Small intestine (tissue), 7 donors: Measurements from ENCODE around the gene KLC1. TPM values are rescaled to one million over a fixed set of nuclear protein-coding genes. Genes with fewer than 3 reads are reported as not detected.
"Not testable (repeated sequence)": the region's sequence is repeated elsewhere in the genome, so short reads cannot be mapped to it uniquely, and the experiment has no call there.

Experiments
- DNase-seq, 2 donors: peaks; one replicate each; pipeline versions ENCODE4 v3.0.0 to v3.0.0-alpha.2; 2013
- FAIRE-seq: peaks from 2 replicates; lab custom pipeline; 2012; peaks lifted over from hg19 to GRCh38; lab: Jason Lieb, UNC
- H3K27ac ChIP-seq, 3 donors: one replicate each; pipeline ENCODE4 v1.5.1; 2013; ENCODE audit warnings: low read length in 2 of 3, mild to moderate bottlenecking in 2 of 3, control low read depth in 1 of 3, inconsistent platforms in 1 of 3, low read depth in 1 of 3, moderate library complexity in 1 of 3
- H3K27me3 ChIP-seq, 3 donors: one replicate each; pipeline ENCODE4 v1.6.1; 2013; ENCODE audit warnings: low read length in 3 of 3, inconsistent platforms in 1 of 3; ENCODE audit not compliant: control insufficient read depth in 3 of 3, insufficient read depth in 3 of 3
- H3K36me3 ChIP-seq, 3 donors: one replicate each; pipeline ENCODE4 v1.6.1; 2013; ENCODE audit warnings: low read length in 3 of 3, inconsistent platforms in 1 of 3, low read depth in 1 of 3, mild to moderate bottlenecking in 1 of 3, moderate library complexity in 1 of 3; ENCODE audit not compliant: control insufficient read depth in 3 of 3, insufficient read depth in 2 of 3
- H3K4me1 ChIP-seq, 3 donors: one replicate each; pipeline ENCODE4 v1.6.1; 2013; ENCODE audit warnings: low read length in 2 of 3, inconsistent platforms in 1 of 3, low read depth in 1 of 3, mild to moderate bottlenecking in 1 of 3, moderate library complexity in 1 of 3; ENCODE audit not compliant: control insufficient read depth in 3 of 3, insufficient read depth in 2 of 3
- H3K4me3 ChIP-seq, 3 donors: one replicate each; pipeline ENCODE4 v1.5.1; 2013; ENCODE audit warnings: low read length in 3 of 3, control low read depth in 1 of 3, inconsistent platforms in 1 of 3, low read depth in 1 of 3, mild to moderate bottlenecking in 1 of 3, moderate library complexity in 1 of 3
- H3K9me3 ChIP-seq, 2 donors: one replicate each; pipeline ENCODE4 v1.6.1; 2013; ENCODE audit warnings: low read depth in 1 of 2, low read length in 1 of 2; ENCODE audit not compliant: control insufficient read depth in 2 of 2, insufficient read depth in 1 of 2
- WGBS, 3 donors: extraction: QIAGEN DNeasy Blood & Tissue Kit; methylation state at CpG; one replicate each; pipeline ENCODE4 v1.1.7; 2013; 5-methylcytosine and 5-hydroxymethylcytosine counted together
- polyA plus RNA-seq, 4 donors: library from polyadenylated mRNA; stranded (reverse) in 3 of 4; unstranded in 1 of 4; fragments of 200-250 nt in 3 of 4; fragments of 120-200 nt in 1 of 4; gene quantifications; one replicate each; pipeline versions ENCODE4 v1.2.1 to v1.2.3, GENCODE V29; 2013
- donor health status: healthy with polysubstance abuse.
- donor health status: control.
- donor health status: control.
- donor health status: Bipolar disorder and iron deficiency.
- donor health status: healthy.

KLC1 gene
- polyA plus RNA-seq, 4 donors: 45.9 to 74.4 (median 67.4) TPM

DNA sequence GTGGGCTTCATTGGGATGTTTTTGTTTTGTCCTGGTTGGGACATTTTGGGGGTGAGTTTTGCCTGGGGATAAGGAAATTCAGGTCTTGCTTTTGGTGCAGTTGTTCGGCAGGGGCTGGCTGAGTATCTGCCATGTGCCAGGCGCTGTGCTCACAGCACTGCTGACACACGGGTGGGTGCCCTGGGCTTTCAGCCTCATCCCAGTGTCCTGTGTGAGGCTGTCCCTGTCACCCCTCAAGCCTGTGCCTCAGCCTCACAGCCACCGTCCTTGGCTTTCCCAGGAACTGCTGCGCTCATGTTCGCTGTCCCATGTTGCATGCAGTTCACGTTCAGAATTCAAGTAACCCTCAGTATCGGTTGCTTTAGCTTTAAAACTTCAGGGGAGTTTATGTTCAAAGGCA is 61.3 kb downstream of the KLC1 start:
- no peak for FAIRE-seq
- 92 to 95% (median 94%) methylated on average over 8 of the region's 8 CpGs for WGBS, 3 donors
- no peak for DNase-seq

GRCh38 chr14:103691655-103692054 is 62.6 kb downstream of the KLC1 start:
- H3K4me3 ChIP-seq, H3K27ac ChIP-seq, DNase-seq, H3K27me3 ChIP-seq, H3K9me3 ChIP-seq, FAIRE-seq, H3K4me1 ChIP-seq: not testable (repeated sequence)
- H3K36me3 ChIP-seq: peaks cover 6 to 72% (median 13%) of the 10 kb centered on the region in 3 donors
- WGBS, 3 donors: 84 to 87% (median 85%) methylated on average over 5 of the region's 5 CpGs

More for the DNA sequence above, 61.3 kb downstream of the KLC1 start:
- Histone ChIP-seq H3K27me3 (no peaks in the 10 kb centered on the region), H3K4me1 (peaks cover 0 to 2% (median under 1%) of the 10 kb centered on the region in 3 donors), H3K27ac (no peak overlapping the region), H3K4me3 (no peak overlapping the region), H3K36me3 (peaks cover 7 to 73% (median 18%) of the 10 kb centered on the region in 3 donors), H3K9me3 (no peaks in the 10 kb centered on the region)

- Histone ChIP-seq H3K36me3 (peaks cover 4 to 68% (median 9%) of the 10 kb centered on the region in 3 donors), H3K9me3 (no peaks in the 10 kb centered on the region), H3K4me1 (peaks cover 0 to 6% (median 2%) of the 10 kb centered on the region in 3 donors), H3K27me3 (no peaks in the 10 kb centered on the region), H3K27ac (no peak overlapping the region), H3K4me3 (no peak overlapping the region)
- no peak for FAIRE-seq
- WGBS, 3 donors: 90 to 97% (median 96%) methylated on average over 17 of the region's 17 CpGs
- DNase-seq: no peak
These were observed 63.1 kb downstream of the KLC1 start for GRCh38 chr14:103692159-103692558.

DNA sequence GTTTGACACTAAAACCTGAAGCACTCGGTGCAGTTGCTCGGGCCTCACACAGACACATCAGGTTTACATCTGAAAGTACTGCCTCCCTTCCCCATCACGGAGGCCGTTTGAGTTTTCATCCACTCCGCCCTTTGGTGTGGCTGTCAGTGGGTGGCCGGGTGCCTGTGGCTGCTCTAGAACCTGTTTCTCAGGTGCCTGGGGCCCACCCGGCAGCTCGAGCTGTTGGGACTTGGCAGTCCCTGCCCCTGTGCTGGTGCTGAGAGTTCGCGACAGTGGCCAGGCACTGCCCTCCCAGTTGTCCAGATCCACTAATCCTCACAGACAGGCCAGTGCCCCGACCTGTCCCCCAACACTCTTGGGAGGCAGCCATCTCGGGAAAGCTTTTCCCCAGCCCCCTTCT is 63.9 kb downstream of the KLC1 start:
- 67 to 80% (median 71%) methylated on average over 12 of the region's 12 CpGs for WGBS, 3 donors
- Histone ChIP-seq H3K36me3 (peaks cover 4 to 72% (median 9%) of the 10 kb centered on the region in 3 donors), H3K4me1 (peaks cover 0 to 11% (median 2%) of the 10 kb centered on the region in 3 donors), H3K4me3 (no peak overlapping the region), H3K9me3 (no peaks in the 10 kb centered on the region), H3K27ac (no peak overlapping the region), H3K27me3 (no peaks in the 10 kb centered on the region)
- FAIRE-seq (no peak), DNase-seq (no peak)

- Histone ChIP-seq H3K9me3 (no peaks in the 10 kb centered on the region), H3K27me3 (no peaks in the 10 kb centered on the region), H3K27ac (peak overlapping the region in 1 of 3 donors; percentile 6), H3K4me1 (peaks cover 0 to 11% (median 2%) of the 10 kb centered on the region in 3 donors), H3K4me3 (no peak overlapping the region), H3K36me3 (peaks cover 4 to 73% (median 13%) of the 10 kb centered on the region in 3 donors)
- no peak for FAIRE-seq
- DNase-seq: peak in 1 of 2 donors; percentile 70
- 42 to 77% (median 60%) methylated on average over 22 of the region's 22 CpGs for WGBS, 3 donors
These were observed 64.5 kb downstream of the KLC1 start for GRCh38 chr14:103693515-103693914.

- H3K36me3 ChIP-seq: peaks cover 4 to 75% (median 13%) of the 10 kb centered on the region in 3 donors
- no peaks in the 10 kb centered on the region for H3K27me3 ChIP-seq
- DNase-seq (no peak), FAIRE-seq (no peak)
- no peak overlapping the region for H3K27ac ChIP-seq
- no peaks in the 10 kb centered on the region for H3K9me3 ChIP-seq
- no peak overlapping the region for H3K4me3 ChIP-seq
- WGBS, 3 donors: 93 to 95% (median 95%) methylated on average over 20 of the region's 20 CpGs
- peaks cover 0 to 13% (median 0%) of the 10 kb centered on the region in 3 donors for H3K4me1 ChIP-seq
These were observed 65.6 kb downstream of the KLC1 start for GRCh38 chr14:103694572-103695026.

- Histone ChIP-seq H3K27ac (no peak overlapping the region), H3K36me3 (peaks cover 3 to 75% (median 9%) of the 10 kb centered on the region in 3 donors), H3K4me3 (no peak overlapping the region), H3K9me3 (no peaks in the 10 kb centered on the region), H3K27me3 (no peaks in the 10 kb centered on the region), H3K4me1 (peaks cover 0 to 22% (median 0%) of the 10 kb centered on the region in 3 donors)
- WGBS, 3 donors: 78 to 86% (median 82%) methylated on average over 14 of the region's 14 CpGs
- FAIRE-seq (no peak), DNase-seq (no peak)
These were observed 66.5 kb downstream of the KLC1 start for GRCh38 chr14:103695296-103696069.

DNA sequence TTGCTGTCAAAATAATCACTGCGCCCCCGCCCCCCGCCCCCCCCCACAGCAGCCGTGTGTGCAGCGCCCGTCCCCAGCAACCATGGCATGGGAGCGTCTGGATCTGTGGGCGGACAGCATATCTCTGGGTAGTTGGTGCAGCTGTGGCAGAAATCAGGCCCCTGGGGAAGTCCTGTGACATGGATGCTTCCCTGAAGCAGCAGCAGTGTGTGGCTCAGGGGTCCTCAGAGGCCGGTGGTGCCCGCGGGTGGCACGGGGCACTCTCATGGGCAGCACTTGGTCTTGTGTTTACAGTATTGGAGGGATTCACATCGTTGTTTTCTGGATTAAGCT is 67.0 kb downstream of the KLC1 start:
- FAIRE-seq: no peak
- peak overlapping the region in 1 of 3 donors; percentile 25 for H3K27ac ChIP-seq
- H3K36me3 ChIP-seq: peaks cover 3 to 79% (median 9%) of the 10 kb centered on the region in 3 donors
- WGBS, 3 donors: 55 to 85% (median 63%) methylated on average over 11 to 13 of the region's 13 CpGs
- H3K27me3 ChIP-seq: no peaks in the 10 kb centered on the region
- no peak overlapping the region for H3K4me3 ChIP-seq
- DNase-seq: no peak
- H3K4me1 ChIP-seq: peaks cover 0 to 27% (median 0%) of the 10 kb centered on the region in 3 donors
- H3K9me3 ChIP-seq: no peaks in the 10 kb centered on the region
